ENCODE data around the gene ADAMTS2. TPM values are rescaled to one million over a fixed set of nuclear protein-coding genes. Genes with fewer than 3 reads are reported as not detected.

Gene ADAMTS2
- total RNA-seq, 2 experiments from 2014 or later, result not detected

- no peaks in the 10 kb centered on the region for H3K4me1 ChIP-seq (ENCODE audit: insufficient read depth, low read length)
- H3K27ac ChIP-seq (ENCODE audit: low read depth in 1 of 2, low read length in 2 of 2), result no peak overlapping the region
- ATAC-seq (ENCODE audit: poor library complexity) (no peak), DNase-seq (no peak)
- Mint-ChIP-seq H3K36me3 (ENCODE audit: low read depth) (no peaks in the 10 kb centered on the region), H3K9me3 (no peaks in the 10 kb centered on the region), H3K27ac (no peak overlapping the region), H3K27me3 (no peaks in the 10 kb centered on the region), H3K4me3 (no peak overlapping the region), H3K4me1 (ENCODE audit: low read depth) (no peaks in the 10 kb centered on the region)
- no peak for TF ChIP-seq CTCF (IDR thresholded peaks at IDR 0.05)
- intact Hi-C loops (cut with DNase I, micrococcal nuclease), result no loop called here
- CTCF ChIA-PET, result no interaction called here
- POLR2A ChIA-PET, result no interaction called here
- no peaks in the 10 kb centered on the region for H3K27me3 ChIP-seq (ENCODE audit: control insufficient read depth in 1 of 2, insufficient read depth in 2 of 2, low read length in 2 of 2)
- H3K9me3 ChIP-seq (ENCODE audit: control insufficient read depth in 1 of 2, insufficient read depth in 1 of 2, low read length in 2 of 2), result peaks cover 0 to 11% of the 10 kb centered on the region in 2 experiments
- no peak overlapping the region for H3K4me3 ChIP-seq (ENCODE audit: low read length)
- no peaks in the 10 kb centered on the region for H3K36me3 ChIP-seq (ENCODE audit: insufficient read depth, low read length)
Measured at GRCh38 chr5:179195561-179196404, 149.5 kb downstream of the ADAMTS2 start.

- H3K9me3 ChIP-seq (ENCODE audit: control insufficient read depth in 1 of 2, insufficient read depth in 1 of 2, low read length in 2 of 2), result peaks cover 0 to 12% of the 10 kb centered on the region in 2 experiments
- POLR2A ChIA-PET, result no interaction called here
- TF ChIP-seq CTCF (IDR thresholded peaks at IDR 0.05), result no peak
- Mint-ChIP-seq H3K9me3 (no peaks in the 10 kb centered on the region), H3K4me1 (ENCODE audit: low read depth) (no peaks in the 10 kb centered on the region), H3K27ac (no peak overlapping the region), H3K27me3 (no peaks in the 10 kb centered on the region), H3K4me3 (no peak overlapping the region), H3K36me3 (ENCODE audit: low read depth) (no peaks in the 10 kb centered on the region)
- CTCF ChIA-PET, result no interaction called here
- H3K4me3 ChIP-seq (ENCODE audit: low read length), result no peak overlapping the region
- H3K27me3 ChIP-seq (ENCODE audit: control insufficient read depth in 1 of 2, insufficient read depth in 2 of 2, low read length in 2 of 2), result no peaks in the 10 kb centered on the region
- no peaks in the 10 kb centered on the region for H3K36me3 ChIP-seq (ENCODE audit: insufficient read depth, low read length)
- DNase-seq (no peak), ATAC-seq (ENCODE audit: poor library complexity) (no peak)
- intact Hi-C loops (cut with DNase I, micrococcal nuclease), result no loop called here
- no peak overlapping the region for H3K27ac ChIP-seq (ENCODE audit: low read depth in 1 of 2, low read length in 2 of 2)
- no peaks in the 10 kb centered on the region for H3K4me1 ChIP-seq (ENCODE audit: insufficient read depth, low read length)
Measured at GRCh38 chr5:179194941-179195381, 150.3 kb downstream of the ADAMTS2 start.

- no peaks in the 10 kb centered on the region for H3K27me3 ChIP-seq (ENCODE audit: control insufficient read depth in 1 of 2, insufficient read depth in 2 of 2, low read length in 2 of 2)
- Mint-ChIP-seq H3K36me3 (ENCODE audit: low read depth) (no peaks in the 10 kb centered on the region), H3K27me3 (no peaks in the 10 kb centered on the region), H3K4me1 (ENCODE audit: low read depth) (no peaks in the 10 kb centered on the region), H3K27ac (no peak overlapping the region), H3K9me3 (no peaks in the 10 kb centered on the region), H3K4me3 (no peak overlapping the region)
- no peak for ATAC-seq (ENCODE audit: poor library complexity)
- TF ChIP-seq CTCF (IDR thresholded peaks at IDR 0.05), result no peak
- intact Hi-C loops (cut with DNase I, micrococcal nuclease), result no loop called here
- ChIA-PET CTCF (no interaction called here), POLR2A (no interaction called here)
- no peak overlapping the region for H3K4me3 ChIP-seq (ENCODE audit: low read length)
- no peaks in the 10 kb centered on the region for H3K36me3 ChIP-seq (ENCODE audit: insufficient read depth, low read length)
- H3K27ac ChIP-seq (ENCODE audit: low read depth in 1 of 2, low read length in 2 of 2), result no peak overlapping the region
- no peaks in the 10 kb centered on the region for H3K4me1 ChIP-seq (ENCODE audit: insufficient read depth, low read length)
- H3K9me3 ChIP-seq (ENCODE audit: control insufficient read depth in 1 of 2, insufficient read depth in 1 of 2, low read length in 2 of 2), result peaks cover 0 to 12% of the 10 kb centered on the region in 2 experiments
- DNase-seq, result no peak
Measured at GRCh38 chr5:179194201-179194910, 150.9 kb downstream of the ADAMTS2 start.
